ENCODE measurements around the gene ARL6IP5.

The ARL6IP5 gene

GRCh38 chr3:69119681-69120080 is 34.9 kb downstream of the ARL6IP5 start:
- DNase-seq = no peak

GRCh38 chr3:69120879-69121464 is 36.2 kb downstream of the ARL6IP5 start:
- DNase-seq = peak; percentile 83

- no peak for DNase-seq
Observed at GRCh38 chr3:69121513-69121912, 36.8 kb downstream of the ARL6IP5 start.

GRCh38 chr3:69121950-69122349 is 37.2 kb downstream of the ARL6IP5 start:
- DNase-seq = no peak

- DNase-seq = no peak
Observed at GRCh38 chr3:69122403-69122802, 37.7 kb downstream of the ARL6IP5 start, which contains the start of gene LMOD3. Gene LMOD3 (minus strand): TSS chr3:69122595. CDS start chr3:69122386, 209 bp downstream.

GRCh38 chr3:69126216-69126615 is 41.5 kb downstream of the ARL6IP5 start:
- no peak for DNase-seq

GRCh38 chr3:69126999-69127398 is 42.3 kb downstream of the ARL6IP5 start:
- no peak for DNase-seq

- DNase-seq = no peak
Observed at GRCh38 chr3:69128509-69128908, 43.8 kb downstream of the ARL6IP5 start.

- no peak for DNase-seq
Observed at GRCh38 chr3:69129531-69129930, 44.8 kb downstream of the ARL6IP5 start.

- no peak for DNase-seq
Observed at GRCh38 chr3:69130689-69131088, 46.0 kb downstream of the ARL6IP5 start.

GRCh38 chr3:69137005-69137404 is 52.3 kb downstream of the ARL6IP5 start:
- no peak for DNase-seq

- DNase-seq = no peak
Observed at GRCh38 chr3:69137412-69137811, 52.7 kb downstream of the ARL6IP5 start.

- DNase-seq = no peak
Observed at GRCh38 chr3:69141313-69141712, 56.6 kb downstream of the ARL6IP5 start.

GRCh38 chr3:69142090-69142489 is 57.4 kb downstream of the ARL6IP5 start:
- no peak for DNase-seq

- no peak for DNase-seq
Observed at GRCh38 chr3:69142797-69143454, 58.2 kb downstream of the ARL6IP5 start.

GRCh38 chr3:69143612-69144011 is 58.9 kb downstream of the ARL6IP5 start:
- no peak for DNase-seq

GRCh38 chr3:69144631-69145245 is 60.0 kb downstream of the ARL6IP5 start:
- no peak for DNase-seq

- no peak for DNase-seq
Observed at GRCh38 chr3:69145688-69146087, 61.0 kb downstream of the ARL6IP5 start.

- no peak for DNase-seq
Observed at GRCh38 chr3:69149586-69149985, 64.8 kb downstream of the ARL6IP5 start.
